ENCODE results near the gene HORMAD2.

DNA sequence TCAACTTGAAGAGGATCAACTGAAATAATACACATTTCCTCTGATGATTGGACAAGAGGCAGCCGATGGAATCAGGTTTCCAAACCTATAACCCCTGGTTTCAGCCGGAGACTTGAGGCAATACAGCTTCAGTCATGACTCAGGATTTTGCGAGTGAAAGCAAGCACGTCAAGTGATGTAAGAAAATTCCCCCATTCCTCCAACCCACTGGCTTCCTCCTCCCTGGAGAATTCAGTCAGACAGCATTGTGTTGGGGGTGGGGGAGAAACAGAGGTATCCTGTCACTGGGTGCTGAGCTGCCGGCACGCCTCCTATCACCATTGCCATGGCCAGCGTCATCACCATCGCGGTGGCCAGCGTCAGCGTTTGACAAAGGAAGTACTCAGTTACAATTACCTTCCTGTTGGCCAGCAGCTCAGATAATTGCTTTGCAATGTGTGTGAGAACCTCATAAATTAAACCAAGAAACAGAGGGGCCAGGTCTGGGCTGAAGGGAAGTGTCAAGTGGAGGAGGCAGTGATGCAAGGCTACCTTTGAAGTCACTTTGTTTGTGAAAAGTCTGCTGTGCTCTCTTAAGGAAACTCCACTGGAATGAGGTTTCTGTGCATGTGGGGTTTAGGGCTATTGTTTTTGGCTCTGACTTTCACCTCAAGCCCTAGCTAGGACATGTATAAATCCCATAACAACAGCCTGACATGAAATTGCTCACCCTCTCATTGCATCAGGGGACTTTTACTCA lies 116.0 kb downstream of the HORMAD2 start:
- no peak for TF ChIP-seq EZH2 (IDR thresholded peaks at IDR 0.05; ENCODE audit: insufficient read depth, low read length)
- no peak for TF ChIP-seq CTCF (IDR thresholded peaks at IDR 0.05; ENCODE audit: insufficient read depth, low read depth, low read length)
